HG03521 (cell line): ENCODE results near the gene DHX29.

Experiments used
- ATAC-seq: cut with Tn5 transposase; IDR thresholded peaks from one replicate; pipeline ENCODE4 v1.9.1; 2021; ENCODE audit warnings: mild to moderate bottlenecking, moderate library complexity; ENCODE audit not compliant: unreplicated experiment

The DHX29 gene

DNA sequence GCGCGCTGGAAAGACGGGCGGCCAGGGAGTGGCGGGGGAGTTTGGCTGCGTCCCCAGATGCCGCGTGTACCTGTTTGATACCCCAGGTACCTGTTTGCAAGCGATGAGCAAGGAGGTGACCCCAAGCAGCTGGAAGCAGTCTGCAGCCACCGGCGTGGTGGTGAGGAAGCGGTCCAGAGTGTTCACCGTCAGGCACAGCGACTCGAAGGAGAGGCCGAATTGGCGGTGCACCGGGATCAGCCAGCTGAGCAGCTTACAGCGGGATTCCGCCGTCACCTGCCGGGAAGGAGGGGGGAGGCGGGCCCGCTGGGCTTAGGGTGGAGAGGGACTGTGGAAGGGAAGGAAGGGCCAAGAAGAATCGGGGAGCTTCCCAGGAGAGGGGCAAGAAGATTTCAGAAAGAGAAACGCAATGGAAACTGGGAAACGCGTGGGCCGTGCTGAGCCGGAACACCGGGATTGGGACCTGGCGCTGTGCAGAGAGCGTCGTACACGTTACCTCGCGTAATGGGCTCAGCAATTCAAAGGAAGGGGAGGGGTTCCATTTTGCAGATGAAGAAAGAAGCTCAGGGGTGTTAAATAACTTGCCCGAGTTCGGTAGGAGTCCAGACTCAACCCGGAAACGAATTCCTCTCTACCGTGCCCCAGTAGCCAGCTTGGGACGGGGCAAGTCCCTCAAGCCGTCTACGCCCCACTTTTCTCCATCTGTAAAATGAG lies 75.1 kb downstream of the DHX29 start:
- no peak for ATAC-seq

DNA sequence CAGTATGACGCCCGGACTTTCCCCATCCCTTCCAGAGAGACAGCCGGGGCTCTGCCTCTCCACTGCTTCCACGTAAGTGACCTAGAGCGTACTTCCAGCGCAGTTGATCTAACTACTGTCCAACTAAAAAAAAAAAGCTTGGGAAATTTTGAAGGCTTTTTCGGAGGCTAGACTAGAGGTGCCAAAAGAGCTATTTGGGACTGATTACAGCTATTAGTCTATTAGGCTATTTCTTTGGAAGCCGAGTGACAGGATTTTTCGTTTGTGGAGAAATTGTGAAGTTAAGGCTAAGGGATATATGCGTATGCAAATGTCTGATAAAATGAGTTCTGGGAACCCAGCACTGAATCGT lies 75.6 kb downstream of the DHX29 start:
- ATAC-seq: no peak

DNA sequence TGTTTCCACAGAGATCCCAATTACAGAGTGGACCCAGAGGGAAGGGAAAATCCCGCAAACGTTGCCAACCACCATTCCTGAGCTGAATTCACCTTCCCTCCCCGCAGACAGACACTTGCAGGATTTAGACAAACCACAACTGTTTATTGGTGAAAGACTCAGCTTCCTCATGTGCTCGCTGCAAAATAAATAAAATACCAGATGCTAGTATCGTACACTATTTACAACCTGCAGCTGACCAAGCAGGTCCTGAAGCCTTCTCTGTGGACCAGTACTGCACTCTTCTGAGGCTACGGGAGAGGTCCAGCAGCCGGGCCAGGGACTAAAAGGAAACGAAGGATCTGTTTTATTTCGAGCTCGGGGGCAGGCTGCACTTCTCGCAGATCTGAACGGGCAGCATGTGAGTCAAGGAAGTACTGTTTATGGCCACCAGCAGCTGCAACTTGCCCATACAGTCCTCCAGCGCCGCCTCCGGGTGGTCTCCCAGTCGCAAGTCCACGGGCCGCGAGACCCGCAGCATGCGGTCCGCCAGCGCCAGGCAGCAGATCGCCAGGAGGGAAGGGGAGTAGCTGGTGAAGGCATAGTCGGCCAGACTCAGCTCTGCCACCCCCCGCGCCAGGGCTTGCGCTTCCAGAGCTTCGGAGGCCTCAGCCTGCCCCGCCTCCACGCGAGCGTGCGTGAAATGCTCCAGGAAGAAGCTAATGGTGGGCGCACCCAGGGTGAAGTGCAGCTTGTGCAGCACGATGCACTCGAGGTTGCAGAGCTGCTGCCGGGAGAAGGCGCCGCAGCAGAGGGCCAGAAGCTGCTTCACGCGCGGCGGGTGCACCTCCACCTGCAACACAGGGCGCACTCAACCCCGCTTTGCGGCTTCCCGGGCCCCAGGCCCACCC lies 76.2 kb downstream of the DHX29 start:
- no peak for ATAC-seq

DNA sequence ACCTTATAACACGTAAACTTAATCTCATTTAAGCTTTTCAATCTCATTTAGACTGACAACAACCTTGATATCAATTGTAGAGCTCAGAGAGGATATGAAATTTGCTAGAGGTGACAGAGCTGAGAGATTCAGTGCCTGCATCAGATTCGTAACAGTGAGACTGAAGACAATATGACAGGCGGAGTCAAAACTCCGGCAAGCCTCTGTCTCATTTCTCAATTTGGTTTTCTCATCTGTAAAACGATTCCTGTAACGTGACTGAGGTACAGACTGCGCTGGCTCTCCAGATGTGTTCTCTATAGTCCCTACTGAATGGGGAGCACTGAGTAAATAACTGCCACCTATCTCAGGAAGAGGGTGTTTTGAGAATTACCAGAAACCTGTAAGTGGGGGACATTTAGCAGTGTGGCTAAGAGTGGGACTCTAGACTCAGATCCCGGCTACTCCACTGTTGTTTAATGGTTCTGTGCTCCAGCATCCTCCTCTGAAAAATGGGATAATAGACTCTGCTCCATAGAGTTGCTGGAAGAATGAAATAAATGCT lies 77.3 kb downstream of the DHX29 start:
- no peak for ATAC-seq

DNA sequence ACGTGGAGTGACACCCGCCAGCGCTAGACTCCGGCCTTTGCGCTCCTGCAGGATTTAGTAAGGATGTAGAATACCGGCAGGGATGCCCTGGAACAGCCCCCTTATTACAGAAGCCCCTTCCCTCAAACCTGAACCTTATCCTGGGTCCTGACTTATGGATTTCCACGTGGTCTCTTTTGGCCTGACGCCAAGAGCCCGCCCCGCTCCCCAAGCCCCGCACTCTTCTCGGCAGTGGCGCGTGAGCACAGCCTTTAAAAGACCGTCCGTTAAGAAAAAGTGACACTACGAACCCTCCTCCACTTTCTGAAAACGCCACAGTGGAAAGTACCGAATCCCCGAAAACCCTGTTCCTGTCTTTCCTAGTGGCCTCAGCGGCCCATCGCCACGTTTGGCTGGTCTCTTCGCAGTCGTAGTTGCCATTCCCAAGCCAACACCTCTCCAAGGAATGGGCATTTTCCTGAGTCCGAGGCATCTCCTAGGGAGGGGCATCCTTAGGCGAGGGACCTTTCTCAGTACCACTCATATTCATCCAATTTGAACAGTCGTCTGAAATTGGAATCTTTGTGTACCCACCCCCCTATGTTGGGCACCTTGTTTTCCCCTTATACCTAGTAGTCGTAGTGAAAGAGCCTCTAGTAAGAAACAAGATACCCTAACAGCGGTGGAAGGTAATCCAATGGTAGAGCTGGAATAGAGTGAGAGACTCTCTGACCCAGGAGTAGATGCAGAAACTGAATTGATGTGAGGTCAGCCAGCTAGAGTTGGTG lies 79.6 kb downstream of the DHX29 start:
- no peak for ATAC-seq

DNA sequence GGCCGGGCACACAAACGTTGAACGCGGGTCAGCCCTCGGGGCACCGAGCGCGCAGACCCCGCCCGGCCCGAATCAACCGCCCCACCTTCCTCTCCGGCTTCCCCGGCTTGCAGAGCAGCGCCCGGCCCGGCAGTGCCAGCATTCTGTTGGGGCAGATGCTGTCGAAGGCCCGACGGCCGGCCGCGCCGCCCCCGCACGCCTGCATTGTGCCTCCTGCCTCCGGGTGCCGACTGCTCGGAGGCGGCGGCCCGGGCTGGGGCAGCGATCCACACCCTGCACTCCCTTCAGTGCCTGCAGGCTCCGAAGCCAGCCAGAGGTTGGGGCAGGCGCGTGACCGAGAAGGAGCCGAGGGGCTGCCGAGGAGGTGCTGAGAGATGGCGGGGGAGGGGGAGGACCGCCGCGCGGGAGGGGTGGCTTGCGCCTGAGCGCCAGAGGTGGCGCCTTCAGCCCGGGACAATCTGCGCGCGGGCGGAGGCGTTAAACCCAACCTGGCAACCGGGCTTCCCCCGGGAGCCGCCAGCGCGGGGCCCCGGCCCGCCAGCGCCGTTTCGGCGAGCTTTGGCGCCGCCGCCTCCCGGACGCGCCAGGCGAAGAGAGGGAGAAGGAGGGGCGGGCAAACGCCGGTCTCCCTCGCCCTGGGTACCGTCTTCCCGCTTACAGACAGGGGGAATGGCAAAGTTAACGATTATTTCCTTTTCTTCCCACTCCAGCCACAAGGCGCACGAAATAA lies 80.4 kb downstream of the DHX29 start, which contains the start of gene MCIDAS:
MCIDAS (minus strand) TSS at position 382 of the 730 bp plus-strand sequence; CDS start at position 205, 177 bp downstream.
- peak; percentile 47 for ATAC-seq

DNA sequence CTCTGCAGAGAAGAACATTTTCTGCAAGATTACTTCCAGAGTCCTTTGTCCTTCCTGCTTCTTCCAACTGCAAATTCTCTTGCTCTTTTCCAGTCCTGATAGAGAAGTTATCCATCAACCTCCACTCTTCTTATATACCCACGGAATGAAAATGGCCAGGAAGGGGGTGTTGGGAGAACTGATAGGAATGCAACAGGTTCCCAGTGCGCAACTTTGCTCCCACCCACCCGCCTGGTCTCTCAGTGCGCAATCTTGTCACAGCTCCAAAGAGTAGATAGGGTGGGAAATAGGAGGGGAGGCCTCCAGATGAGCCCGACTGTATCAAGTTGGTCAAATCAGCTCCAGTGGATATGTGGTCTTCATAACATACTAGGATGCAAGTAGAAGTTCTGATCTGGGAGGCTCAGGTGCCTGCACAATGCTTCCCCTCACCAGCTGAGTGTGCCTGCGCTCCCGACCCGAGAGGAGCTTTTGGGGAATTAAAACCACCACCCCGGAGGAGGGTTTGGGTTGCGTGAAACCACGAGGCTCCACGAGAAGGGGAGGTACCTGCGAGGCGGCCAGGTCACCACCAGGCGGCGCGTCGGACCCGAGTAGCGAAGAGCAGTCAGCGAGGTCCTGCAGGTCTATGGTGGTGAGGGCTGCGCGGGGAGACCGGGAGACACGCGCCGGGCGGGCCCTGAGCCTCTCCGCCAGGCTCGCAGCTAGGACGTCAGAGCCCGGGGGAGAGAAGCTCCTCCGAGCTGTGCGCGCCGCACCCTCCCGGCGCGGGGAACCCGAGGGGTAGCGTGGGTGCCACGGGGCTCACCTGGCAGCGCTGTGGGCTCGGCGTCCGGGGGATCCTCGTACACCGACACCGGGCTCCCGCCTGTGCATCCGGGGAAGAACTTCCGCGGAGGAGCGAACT lies 81.2 kb downstream of the DHX29 start:
- peak; percentile 40 for ATAC-seq

DNA sequence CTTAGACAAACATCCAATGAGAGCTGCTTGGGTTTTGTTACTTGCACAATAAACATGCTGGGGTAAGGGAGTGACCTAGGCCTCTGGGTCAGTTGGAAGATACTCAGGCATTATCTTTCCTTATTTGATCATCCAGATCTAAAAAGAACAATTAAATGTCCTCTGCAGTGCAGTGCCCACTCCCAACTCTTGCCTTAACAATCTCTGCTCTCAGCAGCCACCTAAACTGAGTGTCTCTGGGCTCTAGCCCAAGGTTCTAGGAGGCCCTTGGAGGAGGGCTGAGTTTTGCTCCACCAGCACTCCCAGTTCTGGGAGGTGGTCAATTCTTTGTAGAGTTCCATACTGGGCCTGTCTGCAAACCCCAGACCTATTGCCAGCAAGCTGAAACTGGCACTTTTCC lies 82.1 kb downstream of the DHX29 start:
- no peak for ATAC-seq

DNA sequence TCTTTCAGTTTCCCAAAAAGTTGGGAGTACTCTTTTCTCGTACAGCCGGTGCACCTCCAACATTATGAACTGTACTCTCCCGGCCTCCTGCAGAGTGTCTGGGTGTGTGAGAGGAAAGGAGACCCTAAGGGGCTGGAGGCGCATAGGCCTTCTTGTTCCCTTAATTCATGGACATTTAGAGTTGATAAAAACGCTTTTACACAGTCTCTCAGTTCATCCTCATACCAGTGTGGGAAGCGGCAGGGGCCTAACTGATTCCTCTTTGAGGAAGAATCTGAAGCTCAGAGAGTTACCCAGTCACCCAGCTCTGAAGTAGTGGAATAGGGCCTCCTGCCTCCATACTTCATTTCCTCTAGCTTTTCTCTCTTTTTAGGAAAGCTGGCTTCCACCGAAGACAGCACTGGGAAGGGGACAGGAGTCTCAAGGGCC lies 83.7 kb downstream of the DHX29 start:
- no peak for ATAC-seq

DNA sequence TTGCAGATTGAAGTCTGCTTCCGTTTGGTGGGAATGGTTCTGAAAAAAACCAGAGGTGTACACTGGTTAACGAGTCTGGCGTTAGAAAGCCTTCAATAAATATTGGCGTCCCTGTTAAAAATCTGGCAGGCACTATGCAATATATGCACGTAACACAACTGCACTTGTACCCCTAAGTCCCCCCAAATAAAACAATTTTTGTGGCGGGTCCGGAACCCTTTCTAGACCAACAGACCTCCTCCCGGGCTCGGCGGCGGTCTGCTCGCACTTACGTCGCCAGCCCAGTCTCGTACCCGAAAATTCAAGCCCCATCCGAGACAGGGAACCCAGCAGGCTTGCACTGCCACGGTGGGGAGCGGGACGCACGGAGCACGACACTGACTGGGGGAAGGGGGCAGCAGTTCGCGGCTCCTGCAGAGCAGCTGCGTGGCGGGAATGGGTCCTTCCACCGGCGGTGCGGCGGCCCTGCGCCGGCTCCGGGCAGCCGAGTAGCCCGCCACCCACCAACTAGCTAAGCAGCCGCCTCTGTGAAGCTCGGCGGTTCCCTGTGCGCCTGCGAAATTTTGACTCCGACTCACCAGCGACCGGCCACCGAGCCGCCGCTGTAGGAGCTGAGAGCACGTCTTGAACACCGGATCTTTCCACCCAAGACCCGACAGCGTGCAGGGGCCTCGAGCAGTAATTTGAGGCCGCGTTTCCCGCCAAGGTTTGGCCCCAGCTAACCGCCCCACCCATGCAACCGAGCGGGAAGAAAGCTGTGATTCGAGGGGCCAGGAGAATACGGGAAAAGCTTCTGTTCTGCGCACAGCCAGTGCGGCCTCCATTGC lies 84.3 kb downstream of the DHX29 start:
- ATAC-seq: no peak

DNA sequence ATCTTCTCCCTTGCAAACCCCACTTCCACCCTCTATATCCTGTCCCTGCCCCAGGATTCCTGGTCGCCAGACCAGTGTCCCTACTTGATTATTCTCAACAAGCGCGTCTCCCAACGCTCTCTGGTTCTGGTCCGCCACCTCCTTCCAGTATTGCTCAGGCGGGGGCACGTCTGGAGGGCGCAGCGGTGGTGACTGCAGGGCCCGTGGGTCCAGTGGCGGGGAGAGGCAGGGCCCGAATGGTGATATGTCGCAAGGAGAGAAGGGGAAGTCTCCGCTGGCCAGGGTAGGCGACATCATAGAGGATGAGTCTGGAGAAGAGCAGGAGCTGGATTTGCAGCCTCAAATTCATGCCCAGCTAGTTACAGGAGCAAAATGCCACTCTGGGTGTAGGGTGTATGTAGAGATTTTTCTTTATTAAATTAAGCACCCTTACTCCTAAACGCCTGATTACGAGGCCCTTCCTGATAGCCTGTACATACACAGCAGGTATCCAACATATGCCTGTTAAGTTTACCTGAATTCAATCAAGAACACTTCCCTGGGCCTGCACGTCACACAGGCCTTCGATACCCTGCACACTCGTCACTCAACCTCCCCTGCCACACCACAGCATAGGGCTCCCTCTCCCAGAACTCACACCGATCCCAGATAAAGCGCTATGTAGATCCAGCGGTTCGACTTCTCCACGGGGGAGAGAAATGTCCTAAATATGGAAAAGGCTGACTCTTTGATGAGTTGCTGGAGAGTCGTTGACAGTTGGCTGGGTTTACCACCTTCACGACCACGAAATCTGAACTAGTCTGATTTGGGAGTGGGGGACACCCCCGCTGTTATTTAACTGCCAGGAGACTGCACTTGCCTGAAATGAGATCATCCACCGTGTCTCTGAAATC lies 85.2 kb downstream of the DHX29 start:
- ATAC-seq: no peak

DNA sequence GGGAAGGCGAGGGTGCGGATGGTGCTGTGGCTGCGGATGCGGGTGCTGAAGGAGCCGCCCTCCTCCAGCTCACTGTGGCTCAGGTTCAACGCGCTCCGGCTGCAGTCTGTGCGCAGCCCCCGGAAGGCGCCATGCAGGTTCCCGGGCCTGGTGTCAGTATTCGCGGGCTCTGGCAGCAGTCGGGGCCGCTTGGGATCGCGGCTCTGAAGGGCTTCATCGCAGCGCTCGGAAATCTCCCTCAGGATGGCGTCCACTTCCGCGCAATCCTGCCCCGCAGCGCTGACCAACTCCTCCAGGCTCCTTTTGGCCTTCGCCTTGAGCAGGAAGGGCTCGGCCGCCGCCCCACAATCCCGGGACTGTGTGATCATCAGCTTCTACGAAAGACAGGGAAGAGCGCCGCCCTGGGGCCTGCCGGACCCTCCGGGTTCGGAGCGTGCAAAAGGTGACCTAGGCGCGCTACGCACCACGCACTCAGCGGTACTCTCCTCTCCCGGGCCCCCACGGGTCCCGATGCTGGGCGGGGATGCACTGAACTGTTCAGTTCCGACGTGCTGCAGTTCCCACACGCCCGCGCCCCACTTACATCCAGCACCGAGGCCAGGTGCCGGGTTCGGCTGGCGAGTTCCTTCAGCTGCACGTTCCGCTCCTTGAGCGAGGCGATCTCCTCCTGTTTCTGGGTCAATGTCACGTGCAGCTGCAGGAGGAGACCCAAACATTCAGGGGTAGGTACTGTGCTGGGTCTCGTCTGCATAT lies 86.9 kb downstream of the DHX29 start:
- ATAC-seq: no peak

DNA sequence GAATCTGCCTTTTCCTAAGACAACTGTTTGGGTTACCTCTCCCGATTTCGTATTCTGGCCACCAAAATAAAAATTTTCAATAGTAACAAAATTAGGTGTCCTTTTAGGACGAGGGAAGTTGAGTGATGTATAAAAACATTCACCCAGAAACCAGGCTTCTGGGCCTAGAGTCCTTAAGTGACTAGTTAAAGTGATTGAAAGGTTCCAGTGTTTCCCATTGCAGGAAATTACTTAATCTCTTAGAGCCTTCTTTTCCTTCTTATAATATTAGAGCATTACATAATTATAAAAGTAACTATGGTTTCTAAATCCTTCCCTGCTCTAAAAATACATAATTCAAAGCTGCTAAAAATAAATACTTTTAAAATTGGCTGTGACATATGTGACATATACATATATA lies 87.7 kb downstream of the DHX29 start:
- no peak for ATAC-seq

DNA sequence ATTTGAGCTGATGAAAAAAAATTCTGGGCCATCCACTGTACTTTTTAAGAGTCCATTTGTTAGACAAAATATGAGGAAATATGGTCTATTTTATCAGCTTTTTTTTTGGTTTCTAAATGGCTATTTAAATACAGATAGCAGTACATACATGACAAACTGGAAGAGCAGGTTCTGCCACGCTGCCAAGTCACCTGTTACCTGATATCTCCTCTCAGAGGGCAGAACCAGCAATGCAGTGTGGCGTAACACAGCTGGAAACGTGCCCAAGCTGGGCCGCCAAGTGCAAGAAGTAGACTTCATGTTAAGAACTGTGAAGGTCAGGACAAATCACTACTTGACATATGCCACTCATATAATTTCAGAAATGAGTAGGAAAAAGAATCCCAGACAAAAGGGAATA lies 88.5 kb downstream of the DHX29 start:
- no peak for ATAC-seq

DNA sequence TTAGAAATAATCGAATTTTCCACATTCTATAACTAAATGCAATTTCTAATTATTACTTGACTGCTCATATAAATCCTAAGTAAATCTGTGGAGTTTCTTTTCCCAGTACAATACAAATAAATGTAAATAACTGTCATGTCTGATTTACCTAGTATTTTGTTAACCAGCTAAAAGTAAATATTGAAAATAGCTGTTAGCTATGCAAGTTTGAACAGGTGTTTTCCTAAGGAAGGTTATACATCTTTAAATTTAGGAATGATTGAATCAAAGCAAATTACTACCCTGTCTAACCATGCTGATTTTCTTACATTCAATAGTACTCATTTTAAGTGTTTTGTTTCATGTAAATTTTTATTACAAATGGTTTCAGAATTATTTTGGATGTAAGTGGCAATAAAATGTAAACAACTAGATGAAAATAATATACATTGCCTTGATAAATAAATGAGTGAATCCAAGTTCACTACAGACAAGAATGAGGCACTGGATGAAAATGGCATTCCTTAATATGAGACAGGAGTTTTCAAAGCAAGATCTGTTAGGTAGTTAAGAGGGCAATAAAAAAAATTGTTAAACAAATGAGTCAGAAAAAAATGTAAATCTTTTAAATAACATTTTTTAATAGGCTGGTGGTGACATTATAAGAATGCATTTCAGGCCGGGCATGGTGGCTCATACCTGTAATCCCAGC lies 96.2 kb downstream of the DHX29 start:
- ATAC-seq: no peak
